C4-2B (cell line): ENCODE results near the gene PRKCE.

ENCODE experiments used
- CTCF ChIP-seq: fragments of 450-650 bp; conservative IDR thresholded peaks from 2 replicates; pipeline ENCODE4 v1.5.1; 2017; ENCODE audit warnings: mild to moderate bottlenecking
- ZFX ChIP-seq: fragments of 450-650 bp; IDR thresholded peaks from 2 replicates; pipeline ENCODE4 v1.6.1; 2017

GRCh38 chr2:45636008-45636407 is 15.5 kb upstream of the PRKCE start:
- TF ChIP-seq CTCF (no peak), ZFX (no peak)
